ENCODE results near the gene HNRNPUL1. TPM values are rescaled to one million over a fixed set of nuclear protein-coding genes. Genes with fewer than 3 reads are reported as not detected.

Gene HNRNPUL1
- total and polyA plus RNA-seq, 3 donors from 2014 or later = 192 to 230 (median 197) TPM

- no peaks in the 10 kb centered on the region for H3K9me3 ChIP-seq
- peak within 1 kb of the TSS; percentile 52 to 91 for H3K27ac ChIP-seq
- WGBS, 2 donors = 0 to 1% methylated on average over 18 to 76 of the region's 78 CpGs
- TF ChIP-seq POLR2A (IDR thresholded peaks at IDR 0.05) = no peak
- TF ChIP-seq, protein P1, sequence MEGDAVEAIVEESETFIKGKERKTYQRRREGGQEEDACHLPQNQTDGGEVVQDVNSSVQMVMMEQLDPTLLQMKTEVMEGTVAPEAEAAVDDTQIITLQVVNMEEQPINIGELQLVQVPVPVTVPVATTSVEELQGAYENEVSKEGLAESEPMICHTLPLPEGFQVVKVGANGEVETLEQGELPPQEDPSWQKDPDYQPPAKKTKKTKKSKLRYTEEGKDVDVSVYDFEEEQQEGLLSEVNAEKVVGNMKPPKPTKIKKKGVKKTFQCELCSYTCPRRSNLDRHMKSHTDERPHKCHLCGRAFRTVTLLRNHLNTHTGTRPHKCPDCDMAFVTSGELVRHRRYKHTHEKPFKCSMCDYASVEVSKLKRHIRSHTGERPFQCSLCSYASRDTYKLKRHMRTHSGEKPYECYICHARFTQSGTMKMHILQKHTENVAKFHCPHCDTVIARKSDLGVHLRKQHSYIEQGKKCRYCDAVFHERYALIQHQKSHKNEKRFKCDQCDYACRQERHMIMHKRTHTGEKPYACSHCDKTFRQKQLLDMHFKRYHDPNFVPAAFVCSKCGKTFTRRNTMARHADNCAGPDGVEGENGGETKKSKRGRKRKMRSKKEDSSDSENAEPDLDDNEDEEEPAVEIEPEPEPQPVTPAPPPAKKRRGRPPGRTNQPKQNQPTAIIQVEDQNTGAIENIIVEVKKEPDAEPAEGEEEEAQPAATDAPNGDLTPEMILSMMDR (IDR thresholded peaks at IDR 0.05) = peak; percentile 48 to 87 (median 81)
- peaks cover 8% of the 10 kb centered on the region for H3K4me1 ChIP-seq
- no peaks in the 10 kb centered on the region for H3K27me3 ChIP-seq
- H3K36me3 ChIP-seq (ENCODE audit: low read depth, missing control alignments) = no peaks in the 10 kb centered on the region
- intact Hi-C loops (cut with DNase I; ENCODE audit: low total_unique reads) = no loop called here
- peak; percentile 83 for DNase-seq
- H3K4me3 ChIP-seq = peak within 1 kb of the TSS; percentile 68 to 69
Observed at GRCh38 chr19:41353466-41354342, 89.5 kb downstream of the HNRNPUL1 start, which contains the start of gene TGFB1. Gene TGFB1, minus strand, starts transcription at chr19:41353922. Its CDS starts 878 bp downstream, at chr19:41353044.

- intact Hi-C loops (cut with DNase I; ENCODE audit: low total_unique reads) = no loop called here
Observed at GRCh38 chr19:41354343-41354953, 90.3 kb downstream of the HNRNPUL1 start.

DNA sequence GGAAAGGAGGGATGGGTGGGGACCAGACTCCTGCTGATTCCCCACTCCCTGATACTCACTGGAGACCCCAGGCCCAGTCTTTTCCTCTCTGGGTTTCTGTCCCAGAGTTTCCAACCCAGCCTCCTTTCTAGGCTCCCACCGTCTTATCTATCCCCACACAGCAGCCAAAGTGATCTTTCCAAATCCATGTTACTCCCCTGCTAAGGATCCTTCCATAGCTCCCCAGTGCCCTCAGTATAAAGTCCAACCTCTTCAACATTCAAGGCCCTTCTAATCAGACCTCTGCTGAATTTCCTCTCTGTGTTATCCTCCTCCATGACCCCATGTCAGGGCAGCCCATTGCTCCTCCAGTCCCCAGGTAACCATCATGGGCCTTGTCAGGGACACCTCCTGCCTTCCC, 90.9 kb downstream of the HNRNPUL1 start:
- 79 to 96% methylated on average over 1 of the region's 1 CpG for WGBS, 2 donors
- H3K27me3 ChIP-seq = no peaks in the 10 kb centered on the region
- no peak overlapping the region for H3K4me3 ChIP-seq
- no peaks in the 10 kb centered on the region for H3K36me3 ChIP-seq (ENCODE audit: low read depth, missing control alignments)
- peaks cover 8% of the 10 kb centered on the region for H3K4me1 ChIP-seq
- no peak overlapping the region for H3K27ac ChIP-seq
- no peak for DNase-seq
- no peak for TF ChIP-seq POLR2A (IDR thresholded peaks at IDR 0.05)
- intact Hi-C loops (cut with DNase I; ENCODE audit: low total_unique reads) = no loop called here
- no peaks in the 10 kb centered on the region for H3K9me3 ChIP-seq

More at GRCh38 chr19:41354343-41354953, 90.3 kb downstream of the HNRNPUL1 start:
- no peaks in the 10 kb centered on the region for H3K9me3 ChIP-seq
- no peaks in the 10 kb centered on the region for H3K36me3 ChIP-seq (ENCODE audit: low read depth, missing control alignments)
- no peaks in the 10 kb centered on the region for H3K27me3 ChIP-seq
- 64 to 87% methylated on average over 14 to 23 of the region's 23 CpGs for WGBS, 2 donors
- peaks cover 8% of the 10 kb centered on the region for H3K4me1 ChIP-seq
- H3K27ac ChIP-seq = peak overlapping the region; percentile 52 to 91
- no peak for TF ChIP-seq POLR2A (IDR thresholded peaks at IDR 0.05)
- TF ChIP-seq, protein P1 (IDR thresholded peaks at IDR 0.05) = no peak
- H3K4me3 ChIP-seq = peak overlapping the region in 1 of 2 donors; percentile 69
- DNase-seq = no peak

DNA sequence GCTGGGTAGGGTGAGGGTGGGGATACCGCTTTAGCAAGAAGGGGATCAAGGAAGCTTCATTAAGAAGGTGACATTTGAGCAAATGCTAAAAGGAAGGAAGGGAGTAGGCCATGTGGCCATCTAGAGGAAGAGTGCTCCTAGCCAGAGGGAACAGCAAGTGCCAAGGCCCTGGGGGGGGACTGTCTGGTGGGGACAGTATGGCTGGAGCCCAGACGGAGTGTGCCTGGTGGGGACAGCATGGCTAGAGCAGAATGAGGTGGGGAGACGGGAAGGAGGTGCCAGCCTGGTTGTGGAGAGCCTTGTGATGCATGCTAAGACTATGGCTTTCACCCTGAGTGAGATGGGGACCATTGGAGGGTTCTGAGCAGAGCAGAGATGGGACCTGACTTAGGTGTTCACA, 91.6 kb downstream of the HNRNPUL1 start:
- Histone ChIP-seq H3K27me3 (no peaks in the 10 kb centered on the region), H3K9me3 (no peaks in the 10 kb centered on the region), H3K4me1 (peaks cover 4% of the 10 kb centered on the region), H3K27ac (no peak overlapping the region), H3K4me3 (no peak overlapping the region), H3K36me3 (ENCODE audit: low read depth, missing control alignments) (no peaks in the 10 kb centered on the region)
- no peak for DNase-seq
- 82 to 86% methylated on average over 3 of the region's 3 CpGs for WGBS, 2 donors
- no peak for TF ChIP-seq POLR2A (IDR thresholded peaks at IDR 0.05)
- TF ChIP-seq, protein P1 (IDR thresholded peaks at IDR 0.05) = no peak
- intact Hi-C loops (cut with DNase I; ENCODE audit: low total_unique reads) = no loop called here

GRCh38 chr19:41356984-41357739, 93.0 kb downstream of the HNRNPUL1 start:
- Histone ChIP-seq H3K4me1 (peaks cover 1% of the 10 kb centered on the region), H3K9me3 (no peaks in the 10 kb centered on the region), H3K27ac (no peak overlapping the region), H3K36me3 (ENCODE audit: low read depth, missing control alignments) (no peaks in the 10 kb centered on the region), H3K27me3 (no peaks in the 10 kb centered on the region), H3K4me3 (no peak overlapping the region)
- WGBS, 2 donors = 78 to 87% methylated on average over 10 to 11 of the region's 11 CpGs
- intact Hi-C loops (cut with DNase I; ENCODE audit: low total_unique reads) = no loop called here
- no peak for DNase-seq
- no peak for TF ChIP-seq POLR2A (IDR thresholded peaks at IDR 0.05)
- TF ChIP-seq, protein P1 (IDR thresholded peaks at IDR 0.05) = no peak
